ENCODE measurements around the gene CST5. TPM values are rescaled to one million over a fixed set of nuclear protein-coding genes. Genes with fewer than 3 reads are reported as not detected.
A peak's percentile ranks its signal among the peaks of the same experiment; 100 is the strongest.

CST5 gene
- total RNA-seq, 6 experiments from 2014 or later: not detected

- no peaks in the 10 kb centered on the region for H3K36me3 ChIP-seq
- no peaks in the 10 kb centered on the region for H3K9me3 ChIP-seq
- no peak overlapping the region for H3K4me3 ChIP-seq
- H3K27ac ChIP-seq: no peak overlapping the region
- intact Hi-C loops (cut with DNase I): no loop called here
- peaks cover 0 to 6% (median 0%) of the 10 kb centered on the region in 4 donors for H3K4me1 ChIP-seq
- TF ChIP-seq CTCF (IDR thresholded peaks at IDR 0.05): no peak
- TF ChIP-seq POLR2A (IDR thresholded peaks at IDR 0.05): no peak
- ATAC-seq: no peak
- 62% methylated on average over 3 of the region's 5 CpGs for WGBS (ENCODE audit: insufficient coverage, low coverage, low lambda C conversion rate, missing lambda C conversion rate)
- DNase-seq: no peak
- no peaks in the 10 kb centered on the region for H3K27me3 ChIP-seq
Observed at GRCh38 chr20:23884136-23884770, 4.7 kb upstream of the CST5 start.

GRCh38 chr20:23881371-23881770, 1.8 kb upstream of the CST5 start:
- TF ChIP-seq POLR2A (IDR thresholded peaks at IDR 0.05) (no peak), CTCF (IDR thresholded peaks at IDR 0.05) (no peak)
- intact Hi-C loops (cut with DNase I): no loop called here

GRCh38 chr20:23880417-23880816, 869 bp upstream of the CST5 start:
- Histone ChIP-seq H3K36me3 (no peaks in the 10 kb centered on the region), H3K4me1 (peaks cover 0 to 6% (median 0%) of the 10 kb centered on the region in 4 donors), H3K27ac (no peak overlapping the region), H3K4me3 (no peak overlapping the region), H3K9me3 (no peaks in the 10 kb centered on the region), H3K27me3 (no peaks in the 10 kb centered on the region)
- intact Hi-C loops (cut with DNase I): no loop called here
- DNase-seq (no peak), ATAC-seq (no peak)
- 59% methylated on average over 4 of the region's 4 CpGs for WGBS (ENCODE audit: insufficient coverage, low coverage, low lambda C conversion rate, missing lambda C conversion rate)
- no peak for TF ChIP-seq POLR2A (IDR thresholded peaks at IDR 0.05)
- no peak for TF ChIP-seq CTCF (IDR thresholded peaks at IDR 0.05)

More at GRCh38 chr20:23881371-23881770, 1.8 kb upstream of the CST5 start:
- no peak overlapping the region for H3K27ac ChIP-seq
- H3K4me1 ChIP-seq: peaks cover 0 to 6% (median 0%) of the 10 kb centered on the region in 4 donors
- no peak for DNase-seq
- no peaks in the 10 kb centered on the region for H3K9me3 ChIP-seq
- no peaks in the 10 kb centered on the region for H3K36me3 ChIP-seq
- no peak overlapping the region for H3K4me3 ChIP-seq
- WGBS (ENCODE audit: insufficient coverage, low coverage, low lambda C conversion rate, missing lambda C conversion rate): 33% methylated on average over 3 of the region's 6 CpGs
- H3K27me3 ChIP-seq: no peaks in the 10 kb centered on the region
- ATAC-seq: no peak

GRCh38 chr20:23879811-23880374, 345 bp upstream of the CST5 start:
- ATAC-seq (peak in 3 of 4 donors; percentile 25 to 58 (median 36)), DNase-seq (no peak)
- Histone ChIP-seq H3K36me3 (no peaks in the 10 kb centered on the region), H3K4me1 (peaks cover 0 to 6% (median 0%) of the 10 kb centered on the region in 4 donors), H3K9me3 (no peaks in the 10 kb centered on the region), H3K27ac (no peak overlapping the region), H3K4me3 (no peak overlapping the region), H3K27me3 (no peaks in the 10 kb centered on the region)
- 37% methylated on average over 8 of the region's 8 CpGs for WGBS (ENCODE audit: insufficient coverage, low coverage, low lambda C conversion rate, missing lambda C conversion rate)
- intact Hi-C loops (cut with DNase I): no loop called here
- TF ChIP-seq CTCF (IDR thresholded peaks at IDR 0.05) (no peak), POLR2A (IDR thresholded peaks at IDR 0.05) (no peak)

Measured in right lobe of liver (tissue), 6 donors.